ENCODE measurements around the gene SPTBN4.
"Not testable (repeated sequence)": the region's sequence is repeated elsewhere in the genome, so short reads cannot be mapped to it uniquely, and the experiment has no call there.

The SPTBN4 gene

DNA sequence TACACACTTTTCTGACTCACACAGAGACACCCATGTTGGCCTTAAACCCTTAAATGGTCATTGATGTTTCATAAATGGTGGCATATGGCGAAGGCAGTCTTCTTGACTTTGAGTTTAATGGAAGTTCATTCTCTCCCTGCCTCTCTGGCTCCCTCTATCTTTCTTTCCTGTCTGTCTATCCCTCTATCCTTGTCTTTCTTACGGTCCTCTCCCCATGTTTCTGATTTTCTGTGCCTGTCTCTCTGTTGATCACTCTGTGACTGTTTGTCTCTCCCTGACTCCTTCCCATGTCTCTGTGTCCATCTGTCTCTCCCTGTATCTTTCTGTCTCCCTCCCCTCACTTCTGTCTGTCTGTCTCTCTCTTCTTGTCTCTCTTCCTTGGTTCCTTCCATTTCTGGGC lies 66.7 kb downstream of the SPTBN4 start:
- no peak for DNase-seq

DNA sequence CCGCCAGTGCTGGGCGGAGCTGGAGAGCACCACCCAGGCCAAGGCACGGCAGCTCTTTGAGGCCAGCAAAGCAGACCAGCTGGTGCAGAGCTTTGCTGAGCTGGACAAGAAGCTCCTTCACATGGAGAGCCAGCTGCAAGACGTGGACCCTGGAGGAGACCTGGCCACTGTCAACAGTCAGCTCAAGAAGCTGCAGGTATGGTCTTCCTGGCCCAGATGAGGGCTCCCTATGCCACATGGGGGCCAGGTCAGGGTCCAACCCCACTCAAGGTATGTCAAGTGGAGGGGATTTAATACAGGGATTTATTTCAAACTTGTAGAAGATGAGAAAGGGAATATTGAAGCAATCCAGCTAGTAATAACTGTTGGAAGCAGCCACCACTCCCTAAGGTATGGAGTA lies 67.3 kb downstream of the SPTBN4 start:
- DNase-seq, result no peak

DNA sequence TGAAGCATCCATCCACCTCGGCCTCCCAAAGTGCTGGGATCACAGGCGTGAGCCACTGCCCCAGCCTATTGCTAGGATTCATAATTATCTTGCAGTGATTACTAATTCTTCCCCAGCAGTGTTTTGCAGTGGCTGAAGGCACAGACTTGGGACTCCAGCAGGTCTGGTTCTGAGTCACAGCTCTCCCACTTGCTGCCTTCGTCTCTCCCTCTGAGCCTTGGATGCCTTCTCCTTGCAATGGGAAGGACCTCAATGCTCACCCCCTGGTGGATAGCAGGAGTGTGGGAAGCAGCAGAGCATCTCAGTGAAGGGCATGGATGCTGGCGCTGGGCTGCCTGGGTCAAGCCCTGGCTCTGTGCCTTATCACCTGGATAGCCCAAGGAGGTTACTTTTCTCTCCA lies 72.3 kb downstream of the SPTBN4 start:
- DNase-seq, result no peak

DNA sequence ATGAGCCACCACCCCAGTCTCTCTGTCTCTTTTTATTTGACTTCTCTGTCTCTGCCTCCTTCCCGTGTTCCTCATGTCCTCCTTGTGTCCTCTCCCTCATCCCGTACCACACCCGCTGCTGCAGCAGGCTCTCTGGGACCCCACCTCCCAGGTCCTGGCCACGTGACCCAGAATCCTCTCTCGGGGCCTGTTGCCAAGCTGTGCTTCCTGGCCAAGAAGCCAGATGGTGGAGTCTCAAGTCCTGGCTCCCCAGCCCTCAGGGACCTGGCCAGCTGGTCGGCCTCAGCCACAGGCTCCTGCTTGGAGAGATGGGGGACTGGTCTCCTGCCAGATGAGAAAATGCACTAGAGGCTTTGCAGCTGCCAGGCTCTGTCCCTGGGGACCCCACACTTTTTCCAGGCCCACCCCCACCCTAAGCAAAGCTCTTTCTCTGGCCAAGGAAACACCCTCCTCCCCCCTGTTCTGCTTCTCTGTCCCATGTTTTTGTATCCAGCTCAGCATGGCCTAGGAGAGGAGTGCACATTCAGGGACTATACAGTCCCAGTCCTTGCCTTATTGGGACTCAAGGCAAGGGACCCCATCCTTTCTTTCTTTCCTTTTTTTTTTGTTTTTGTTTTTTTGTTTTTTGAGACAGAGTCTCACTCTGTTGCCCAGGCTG lies 75.5 kb downstream of the SPTBN4 start:
- DNase-seq, result no peak

DNA sequence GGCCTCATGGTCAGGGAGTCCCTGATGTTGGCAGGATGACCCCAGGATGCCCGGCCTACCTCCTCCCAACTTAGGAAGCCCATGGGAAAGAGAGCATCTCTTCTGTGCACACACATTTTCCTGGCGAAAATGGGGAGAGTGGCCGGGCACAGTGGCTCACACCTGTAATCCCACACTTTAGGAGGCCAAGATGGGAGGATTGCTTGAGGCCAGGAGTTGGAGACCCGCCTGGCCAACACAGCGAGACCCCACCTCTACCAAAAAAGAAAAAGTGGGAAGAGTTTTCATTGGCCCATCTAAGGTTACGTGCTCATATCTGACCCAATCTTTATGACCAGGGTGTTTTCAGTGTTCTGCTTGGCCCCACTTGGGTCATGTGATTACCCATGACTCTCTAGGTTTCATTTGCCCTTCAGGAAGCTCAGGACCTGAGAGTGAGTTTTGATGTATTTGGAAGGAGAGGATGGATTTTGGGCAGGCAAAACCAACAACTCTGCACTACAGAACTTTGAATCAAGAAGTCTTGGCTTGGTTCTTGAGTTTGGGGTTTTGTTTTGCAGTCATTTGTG lies 76.3 kb downstream of the SPTBN4 start:
- no peak for DNase-seq

DNA sequence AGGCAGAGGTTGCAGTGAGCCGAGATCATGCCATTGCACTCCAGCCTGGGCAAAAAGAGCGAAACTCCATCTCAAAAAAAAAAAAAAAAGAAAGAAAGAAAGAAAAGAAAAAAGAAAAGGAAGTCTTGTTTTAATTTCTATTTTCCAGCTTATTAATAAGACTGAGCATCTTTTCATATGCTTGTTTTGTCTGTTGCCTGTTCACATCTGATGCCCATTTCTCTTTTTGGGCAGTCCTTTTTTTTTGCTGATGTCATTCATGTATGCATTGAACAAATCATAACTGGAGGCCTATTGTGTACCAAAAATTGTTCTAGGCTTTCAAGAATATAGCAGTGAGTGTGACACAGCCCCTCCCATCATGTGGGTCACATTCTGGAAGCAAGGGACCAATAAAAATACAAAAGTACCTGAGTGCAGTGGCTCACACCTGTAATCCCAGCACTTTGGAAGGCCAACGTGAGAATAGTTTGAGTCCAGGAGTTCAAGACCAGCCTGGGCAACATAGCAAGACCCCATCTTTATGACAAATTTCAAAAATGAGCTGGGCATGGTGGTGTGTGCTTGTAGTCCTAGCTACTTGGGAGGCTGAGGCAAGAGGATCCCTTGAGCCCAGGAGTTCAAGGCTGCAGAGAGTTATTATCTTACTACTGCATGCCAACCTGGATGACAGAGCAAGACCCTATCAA lies 79.5 kb downstream of the SPTBN4 start:
- DNase-seq, result not testable (repeated sequence)

DNA sequence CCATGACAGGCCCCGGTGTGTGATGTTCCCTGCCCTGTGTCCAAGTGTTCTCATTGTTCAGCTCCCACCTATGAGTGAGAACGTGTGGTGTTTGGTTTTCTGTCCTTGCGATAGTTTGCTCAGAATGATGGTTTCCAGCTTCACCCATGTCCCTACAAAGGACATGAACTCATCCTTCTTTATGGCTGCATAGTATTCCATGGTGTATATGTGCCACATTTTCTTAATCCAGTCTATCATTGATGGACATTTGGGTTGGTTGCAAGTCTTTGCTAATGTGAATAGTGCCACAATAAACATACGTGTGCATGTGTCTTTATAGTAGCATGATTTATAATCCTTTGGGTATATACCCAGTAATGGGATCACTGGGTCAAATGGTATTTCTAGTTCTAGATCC lies 80.4 kb downstream of the SPTBN4 start:
- DNase-seq, result not testable (repeated sequence)

DNA sequence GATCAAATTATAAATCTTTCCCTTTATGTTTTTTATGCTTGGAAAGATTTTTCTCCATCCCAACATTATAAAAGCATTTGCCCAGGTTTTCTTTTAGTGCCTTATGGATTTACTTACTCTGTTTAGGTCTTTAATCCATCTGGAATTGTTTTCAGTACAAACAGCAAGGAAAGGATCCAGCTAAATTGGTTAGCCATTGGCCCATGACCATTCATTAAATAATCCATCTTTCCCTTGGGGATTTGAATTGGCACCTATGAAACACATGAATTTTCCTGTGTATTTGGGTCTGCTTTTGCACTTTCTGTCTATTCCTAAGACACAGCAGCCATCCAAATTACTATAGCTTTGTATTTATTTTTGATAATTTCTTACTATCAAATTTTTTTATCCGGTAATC lies 81.0 kb downstream of the SPTBN4 start:
- DNase-seq, result no peak

DNA sequence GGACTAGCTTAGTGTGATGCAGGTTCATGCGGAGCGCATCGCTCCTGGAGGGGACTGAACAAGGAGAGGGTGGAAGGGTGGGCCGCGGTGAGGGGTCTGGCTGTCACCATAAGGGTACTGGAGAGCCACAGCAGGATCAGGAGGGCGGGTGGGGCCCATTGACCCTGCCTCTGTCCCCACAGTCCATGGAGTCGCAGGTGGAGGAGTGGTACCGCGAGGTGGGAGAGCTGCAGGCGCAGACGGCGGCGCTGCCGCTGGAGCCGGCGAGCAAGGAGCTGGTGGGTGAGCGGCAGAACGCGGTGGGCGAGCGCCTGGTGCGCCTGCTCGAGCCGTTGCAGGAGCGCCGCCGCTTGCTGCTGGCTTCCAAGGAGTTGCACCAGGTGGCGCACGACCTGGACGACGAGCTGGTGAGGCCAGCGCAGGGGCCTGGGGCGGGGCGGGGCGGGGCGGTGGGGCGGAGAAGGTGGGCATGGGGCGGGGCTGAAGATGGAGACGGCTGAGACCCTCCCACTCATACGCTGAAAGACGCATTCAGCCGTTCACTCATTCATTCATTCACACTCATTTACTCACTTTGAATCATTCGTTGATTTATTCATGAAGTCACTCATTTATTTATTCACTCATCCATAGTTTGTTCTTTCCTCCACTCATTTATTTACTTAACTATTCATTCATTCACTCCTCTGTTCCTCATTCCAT lies 82.4 kb downstream of the SPTBN4 start:
- no peak for DNase-seq

DNA sequence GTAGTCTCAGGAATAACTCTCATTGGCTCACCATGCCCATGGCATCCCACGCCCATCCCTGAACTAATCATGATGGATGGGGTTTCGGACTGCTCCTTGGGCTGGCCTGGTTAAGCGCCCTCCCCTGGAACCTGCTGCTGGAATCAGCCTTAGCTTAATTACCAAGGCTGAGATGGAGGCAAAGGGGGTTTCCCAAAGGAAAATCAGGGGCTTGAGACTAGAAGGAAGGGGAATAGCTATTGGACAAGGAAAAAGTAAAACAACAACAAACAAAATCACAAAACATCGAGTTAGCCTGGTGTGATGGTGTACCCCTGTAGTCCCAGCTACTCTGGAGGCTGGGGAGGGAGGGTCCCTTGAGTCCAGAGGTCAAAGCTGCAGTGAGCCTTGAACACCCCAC lies 84.2 kb downstream of the SPTBN4 start:
- DNase-seq, result no peak

DNA sequence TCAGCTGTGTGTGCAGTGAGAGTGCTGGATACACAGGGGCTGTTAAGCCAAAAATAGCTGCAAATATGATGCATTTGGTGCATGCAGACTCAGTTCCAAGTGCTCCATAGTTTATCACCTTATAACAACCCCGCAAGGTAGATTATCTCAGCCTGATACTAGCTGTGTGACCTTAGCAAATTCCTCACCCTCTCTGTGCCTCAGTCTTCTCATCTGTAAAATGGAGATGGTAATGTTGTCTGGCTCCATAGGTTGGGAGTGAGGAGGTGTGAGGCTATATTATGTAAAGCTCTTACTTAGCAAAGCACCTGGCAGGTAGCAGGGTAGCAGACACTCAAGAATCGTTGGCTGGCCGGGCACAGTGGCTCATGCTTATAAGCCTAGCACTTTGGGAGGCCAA lies 86.0 kb downstream of the SPTBN4 start:
- no peak for DNase-seq

DNA sequence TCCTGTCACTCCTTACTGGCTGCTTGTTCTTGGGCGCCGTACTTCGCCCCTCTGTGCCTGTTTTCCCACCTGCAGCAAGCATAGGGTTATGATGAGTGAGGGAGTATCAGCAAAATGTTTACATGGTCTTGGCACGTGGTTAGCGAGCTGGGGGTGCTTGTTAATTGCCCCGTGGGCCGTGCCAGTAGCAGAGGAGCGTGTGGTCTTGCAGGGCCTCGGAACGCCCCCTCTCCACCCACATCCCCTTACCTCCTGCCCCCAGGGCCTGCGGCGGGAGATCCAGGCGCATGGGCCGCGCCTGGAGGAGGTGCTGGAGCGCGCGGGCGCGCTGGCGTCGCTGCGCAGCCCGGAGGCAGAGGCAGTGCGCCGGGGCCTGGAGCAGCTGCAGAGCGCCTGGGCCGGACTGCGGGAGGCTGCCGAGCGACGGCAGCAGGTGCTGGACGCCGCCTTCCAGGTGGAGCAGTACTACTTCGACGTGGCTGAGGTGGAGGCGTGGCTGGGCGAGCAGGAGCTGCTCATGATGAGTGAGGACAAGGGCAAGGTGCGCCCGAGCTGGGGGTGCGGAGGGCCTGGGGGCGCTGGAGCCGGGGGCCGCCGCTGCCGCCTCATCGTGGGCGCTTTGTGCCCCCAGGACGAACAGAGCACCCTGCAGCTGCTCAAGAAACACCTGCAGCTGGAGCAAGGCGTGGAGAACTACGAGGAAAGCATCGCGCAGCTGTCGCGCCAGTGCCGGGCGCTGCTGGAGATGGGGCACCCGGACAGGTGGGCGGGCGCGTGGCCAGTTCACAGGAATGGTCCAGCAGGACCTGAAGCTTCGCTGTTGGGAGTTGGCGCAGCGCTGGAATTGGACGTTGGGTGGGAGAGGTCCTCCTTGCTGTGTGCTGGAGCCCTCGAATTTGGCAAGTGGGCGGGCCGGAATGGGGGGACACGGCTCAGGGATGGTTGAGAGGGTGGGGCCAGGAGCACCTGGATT lies 87.4 kb downstream of the SPTBN4 start:
- no peak for DNase-seq

DNA sequence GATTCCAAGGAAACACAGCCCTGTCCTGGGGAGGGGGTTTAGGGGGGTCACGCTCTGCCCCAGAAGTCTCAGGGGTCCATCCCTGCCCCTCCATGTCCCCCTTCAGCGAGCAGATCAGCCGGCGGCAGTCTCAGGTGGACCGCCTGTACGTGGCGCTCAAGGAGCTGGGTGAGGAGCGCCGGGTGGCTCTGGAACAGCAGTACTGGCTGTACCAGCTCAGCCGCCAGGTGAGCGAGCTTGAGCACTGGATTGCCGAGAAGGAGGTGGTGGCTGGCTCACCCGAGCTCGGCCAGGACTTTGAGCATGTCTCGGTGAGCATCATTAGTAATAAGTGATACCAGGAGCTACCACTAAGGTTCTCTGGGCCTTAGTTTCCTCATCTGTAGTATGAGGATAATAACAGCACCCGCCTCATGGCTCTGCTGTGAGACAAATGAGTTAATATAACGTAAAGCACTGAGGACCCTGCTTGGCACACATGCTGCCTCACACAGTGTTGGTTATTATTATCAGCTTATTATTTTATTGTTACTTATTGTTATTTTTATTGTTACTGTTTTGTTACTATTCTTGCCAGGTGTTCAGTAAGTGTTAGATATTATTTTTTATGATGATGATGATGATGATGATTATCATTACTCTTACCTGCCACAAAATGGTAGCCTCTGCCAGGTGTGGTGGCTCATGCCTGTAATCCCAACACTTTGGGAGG lies 89.3 kb downstream of the SPTBN4 start:
- no peak for DNase-seq

DNA sequence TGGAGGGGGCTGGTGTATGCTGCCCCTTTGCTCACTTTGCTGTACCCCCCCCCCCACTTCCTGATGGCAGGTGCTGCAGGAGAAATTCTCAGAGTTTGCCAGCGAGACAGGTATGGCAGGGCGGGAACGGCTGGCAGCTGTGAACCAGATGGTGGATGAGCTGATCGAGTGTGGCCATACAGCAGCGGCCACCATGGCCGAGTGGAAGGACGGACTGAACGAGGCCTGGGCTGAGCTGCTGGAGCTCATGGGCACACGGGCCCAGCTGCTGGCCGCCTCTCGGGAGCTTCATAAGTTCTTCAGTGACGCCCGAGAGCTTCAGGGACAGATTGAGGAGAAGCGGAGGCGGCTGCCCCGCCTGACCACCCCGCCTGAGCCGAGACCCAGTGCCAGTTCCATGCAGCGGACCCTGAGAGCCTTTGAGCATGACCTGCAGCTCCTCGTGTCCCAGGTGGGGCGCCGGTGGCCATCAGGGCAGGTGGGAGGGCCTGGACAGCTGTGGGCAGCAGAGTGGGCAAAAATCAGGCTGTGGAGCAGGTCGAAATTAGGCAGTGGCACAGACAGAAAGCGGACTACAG lies 90.2 kb downstream of the SPTBN4 start:
- no peak for DNase-seq

DNA sequence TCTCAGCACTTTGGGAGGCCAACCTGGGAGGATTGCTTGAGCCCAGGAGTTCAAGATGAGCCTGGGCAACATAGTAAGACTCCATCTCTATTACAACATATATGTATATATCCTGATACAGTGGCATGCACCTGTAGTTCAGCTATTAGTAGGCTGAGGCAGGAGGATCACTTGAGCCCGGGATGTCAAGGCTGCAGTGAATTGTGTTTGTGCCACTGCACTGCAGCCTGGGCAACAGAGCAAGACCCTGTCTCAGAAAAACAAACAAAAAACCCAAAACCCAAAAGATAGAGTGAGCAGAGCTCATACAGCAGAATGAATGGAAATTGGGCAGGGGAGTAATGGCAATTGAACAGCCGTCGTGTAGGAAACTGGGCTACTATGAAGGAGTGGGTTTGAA lies 92.6 kb downstream of the SPTBN4 start:
- no peak for DNase-seq

DNA sequence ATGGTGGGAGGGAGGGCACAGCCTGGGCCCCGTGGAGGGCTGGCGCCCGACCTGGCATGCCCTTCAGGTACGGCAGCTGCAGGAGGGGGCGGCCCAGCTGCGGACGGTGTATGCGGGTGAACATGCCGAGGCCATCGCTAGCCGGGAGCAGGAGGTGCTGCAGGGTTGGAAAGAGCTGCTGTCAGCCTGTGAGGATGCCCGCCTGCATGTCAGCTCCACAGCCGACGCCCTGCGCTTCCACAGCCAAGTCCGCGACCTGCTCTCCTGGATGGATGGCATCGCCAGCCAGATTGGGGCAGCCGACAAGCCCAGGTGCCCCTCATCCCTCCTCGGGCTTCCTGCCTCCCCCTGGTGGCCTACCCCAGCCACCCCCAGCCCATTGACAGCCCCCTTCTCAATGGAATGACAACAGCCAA lies 93.3 kb downstream of the SPTBN4 start:
- DNase-seq, result no peak

DNA sequence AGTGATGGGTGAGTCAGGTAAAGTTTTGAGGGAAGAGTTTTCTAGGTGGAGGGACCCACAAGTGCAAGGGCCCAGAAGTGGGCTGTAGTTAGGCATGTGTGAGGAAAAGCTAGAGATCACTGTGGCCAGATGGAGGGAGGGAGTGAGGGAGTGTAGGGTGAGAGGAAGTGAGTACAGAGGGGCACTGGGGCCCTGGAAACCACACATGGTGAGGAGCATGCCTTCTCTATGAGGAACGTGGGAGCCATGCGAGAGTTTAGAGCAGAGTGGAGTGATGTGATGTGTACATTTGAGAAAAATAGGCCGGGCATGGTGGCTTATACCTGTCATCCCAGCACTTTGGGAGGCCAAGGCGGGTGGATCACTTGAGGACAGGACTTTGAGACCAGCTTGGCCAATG lies 95.1 kb downstream of the SPTBN4 start:
- DNase-seq, result no peak

DNA sequence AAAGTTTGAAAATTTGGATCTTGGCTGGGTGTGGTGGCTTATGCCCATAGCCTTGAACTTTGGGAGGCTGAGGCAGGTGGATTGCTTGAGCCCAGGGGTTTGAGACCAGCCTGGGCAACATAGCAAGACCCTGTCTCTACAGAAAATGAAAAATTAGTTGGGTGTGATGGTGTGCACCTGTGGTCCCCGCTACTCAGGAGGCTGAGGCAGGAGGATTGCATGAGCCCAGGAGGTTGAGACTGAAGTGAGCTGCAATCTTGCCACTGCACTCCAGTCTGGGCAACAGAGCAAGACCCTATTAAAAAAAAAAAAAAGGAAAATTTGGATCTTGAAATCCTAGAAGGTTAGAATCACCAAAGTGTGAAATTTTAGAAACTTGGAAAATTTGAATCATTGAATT lies 97.7 kb downstream of the SPTBN4 start:
- not testable (repeated sequence) for DNase-seq

DNA sequence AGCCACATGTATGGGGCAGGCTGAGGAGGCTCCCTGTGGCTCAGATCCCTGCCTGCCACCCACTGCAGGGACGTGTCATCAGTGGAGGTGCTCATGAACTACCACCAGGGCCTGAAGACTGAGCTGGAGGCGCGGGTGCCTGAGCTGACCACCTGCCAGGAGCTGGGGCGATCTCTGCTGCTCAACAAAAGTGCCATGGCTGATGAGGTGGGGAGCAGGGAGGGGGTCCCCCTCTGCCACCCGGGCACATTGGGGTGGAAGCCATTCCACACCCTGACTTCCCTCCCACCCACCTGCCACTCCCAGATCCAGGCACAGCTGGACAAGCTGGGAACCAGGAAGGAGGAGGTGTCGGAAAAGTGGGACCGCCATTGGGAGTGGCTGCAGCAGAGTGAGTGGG lies 98.6 kb downstream of the SPTBN4 start:
- no peak for DNase-seq

DNA sequence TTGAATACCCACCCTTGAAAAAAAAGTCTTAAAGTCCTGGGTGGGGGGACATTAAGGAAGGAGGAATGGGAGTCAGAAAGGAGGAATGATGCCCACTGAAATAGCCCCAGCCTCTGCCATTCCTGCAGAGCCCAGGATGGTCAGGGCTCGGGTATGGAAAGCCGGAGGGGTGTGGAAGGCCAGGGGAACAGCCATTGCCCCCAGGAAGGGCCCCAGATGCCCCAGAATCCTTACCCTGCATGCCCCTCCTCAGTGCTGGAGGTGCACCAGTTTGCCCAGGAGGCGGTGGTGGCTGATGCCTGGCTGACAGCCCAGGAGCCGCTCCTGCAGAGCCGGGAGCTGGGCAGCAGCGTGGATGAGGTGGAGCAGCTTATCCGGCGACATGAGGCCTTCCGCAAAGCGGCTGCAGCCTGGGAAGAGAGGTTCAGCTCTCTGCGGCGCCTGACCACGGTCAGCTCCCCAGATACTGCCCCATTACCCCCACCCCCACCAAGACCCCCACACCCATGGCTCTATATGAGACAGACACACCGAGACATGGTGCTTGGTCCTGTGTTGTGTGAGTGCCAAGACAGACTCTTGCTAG lies 99.2 kb downstream of the SPTBN4 start:
- no peak for DNase-seq

DNA sequence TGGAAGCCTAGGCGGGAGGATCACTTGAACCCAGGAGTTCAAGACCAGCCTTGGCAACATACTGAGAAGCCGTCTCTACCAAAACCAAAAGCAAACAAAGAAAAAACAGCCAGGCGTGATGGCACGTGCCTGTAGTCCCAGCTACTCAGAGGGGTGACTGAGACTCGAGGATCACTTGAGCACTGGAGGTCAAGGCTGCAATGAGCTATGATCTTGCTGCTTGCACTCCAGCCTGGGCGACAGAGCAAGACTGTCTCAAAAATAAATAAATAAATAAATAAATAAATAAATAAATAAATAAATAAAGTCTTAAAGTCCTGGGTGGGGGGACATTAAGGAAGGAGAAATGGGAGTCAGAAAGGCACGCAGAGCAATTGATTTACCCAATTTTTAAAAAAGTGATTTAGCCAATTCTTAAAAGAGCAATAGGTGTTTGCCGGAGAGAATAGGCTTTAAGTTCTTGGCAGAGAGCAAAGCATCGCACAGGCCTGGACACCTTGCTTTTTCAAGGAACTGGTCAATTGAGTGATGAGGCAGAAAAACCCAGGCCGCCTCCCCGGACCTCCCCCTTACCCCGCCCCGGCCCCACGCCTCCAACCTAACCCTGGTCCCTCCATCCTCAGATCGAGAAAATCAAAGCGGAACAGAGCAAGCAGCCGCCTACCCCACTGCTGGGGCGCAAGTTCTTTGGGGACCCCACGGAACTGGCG lies 100.4 kb downstream of the SPTBN4 start:
- DNase-seq, result no peak
